IPS-NIHi11 (cell line): ENCODE data around the gene E2F7.

Experiments
- DNase-seq: peaks from one replicate; pipeline ENCODE4 v3.0.0; 2012; ENCODE audit warnings: mixed read lengths, low spot score

The E2F7 gene

GRCh38 chr12:77064896-77065360 lies 441 bp downstream of the E2F7 start:
- DNase-seq, result no peak

DNA sequence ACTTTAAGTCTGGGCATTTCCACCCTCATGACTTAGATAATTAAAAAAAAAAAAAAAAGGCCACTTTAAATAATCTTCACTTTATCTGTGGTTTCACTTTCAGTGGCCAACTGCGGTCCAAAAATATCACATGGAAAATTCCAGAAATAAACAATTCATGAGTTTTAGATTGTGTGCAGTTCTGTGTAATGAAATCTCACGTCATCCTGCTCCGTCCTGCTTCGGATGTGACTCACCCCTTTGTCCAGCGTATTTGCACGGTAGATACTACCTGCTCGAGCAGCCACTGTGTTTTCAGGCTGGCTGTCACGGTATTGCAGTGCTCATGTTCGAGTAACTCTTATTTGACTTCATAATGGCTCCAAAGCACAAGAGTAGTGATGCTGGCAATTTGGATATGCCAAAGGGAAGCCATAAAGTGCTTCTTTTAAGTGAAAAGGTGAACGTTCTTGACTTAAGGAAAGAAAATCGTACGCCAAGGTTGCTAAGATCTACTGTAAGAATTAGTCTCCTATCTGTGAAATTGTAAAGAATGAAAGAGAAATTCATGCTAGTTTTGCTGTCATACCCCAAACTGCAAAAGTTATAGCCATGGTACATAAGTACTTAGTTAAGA lies 2.4 kb downstream of the E2F7 start:
- DNase-seq, result no peak

DNA sequence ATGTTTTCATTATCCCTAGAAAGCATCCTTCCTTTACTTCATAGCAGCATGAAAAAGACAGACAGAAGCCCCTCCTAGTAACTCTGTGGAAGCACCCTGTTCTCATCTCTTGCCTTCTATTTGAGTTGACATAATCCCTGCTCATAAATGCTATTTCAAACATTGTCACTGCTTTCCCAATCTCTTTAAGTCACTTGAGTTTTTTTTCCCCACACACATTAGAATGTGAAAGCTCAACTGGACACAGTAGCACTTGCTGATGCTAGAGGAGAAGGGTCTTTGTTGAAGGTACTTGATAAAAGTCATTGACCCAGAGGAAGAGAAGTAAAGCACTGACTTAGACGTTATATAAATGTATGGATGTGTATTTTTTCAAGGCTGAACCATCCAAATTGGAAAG lies 3.0 kb downstream of the E2F7 start:
- no peak for DNase-seq

DNA sequence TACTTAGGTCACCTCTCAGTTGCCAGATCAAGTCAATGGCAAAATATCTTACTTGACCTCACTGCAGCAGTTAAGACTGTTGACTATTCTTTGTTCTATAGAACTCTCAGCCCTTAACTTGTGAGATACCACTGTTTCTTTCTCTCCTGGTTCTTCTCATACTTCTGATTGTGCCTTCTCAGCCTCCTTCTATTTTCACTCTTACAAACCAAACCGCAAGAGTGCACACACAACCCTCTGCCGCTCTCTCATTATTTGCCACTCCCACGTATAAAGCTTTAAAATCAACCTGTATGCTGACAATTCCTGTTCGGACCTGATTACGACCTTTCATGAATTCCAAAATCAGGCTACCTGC lies 4.5 kb downstream of the E2F7 start:
- DNase-seq, result no peak

- DNase-seq, result no peak
Observed at GRCh38 chr12:77060136-77060882, 5.1 kb downstream of the E2F7 start.

GRCh38 chr12:77058740-77059139 lies 6.6 kb downstream of the E2F7 start:
- no peak for DNase-seq

GRCh38 chr12:77054851-77055250 lies 10.5 kb downstream of the E2F7 start:
- DNase-seq, result no peak

DNA sequence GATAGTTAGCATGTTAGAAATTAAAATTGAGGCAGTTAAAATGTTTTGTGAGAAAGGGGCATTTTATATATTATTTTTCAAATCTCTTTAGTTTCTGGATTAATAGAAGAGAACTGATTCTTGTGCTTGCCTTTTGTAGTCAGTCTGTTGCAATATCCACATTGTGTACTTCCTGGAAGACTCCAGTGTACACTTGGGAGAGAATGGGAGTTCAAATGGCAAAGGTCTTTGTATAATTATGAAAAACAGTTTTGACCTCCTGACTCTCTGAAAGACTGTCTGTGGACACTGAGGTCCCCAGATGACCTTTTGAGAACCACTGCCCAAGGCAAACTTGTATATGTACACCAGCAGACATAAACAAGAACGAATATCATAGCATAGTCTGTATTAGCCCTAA lies 12.1 kb downstream of the E2F7 start:
- no peak for DNase-seq

- peak; percentile 69 for DNase-seq
Observed at GRCh38 chr12:77049767-77050353, 15.5 kb downstream of the E2F7 start.

- peak; percentile 20 for DNase-seq
Observed at GRCh38 chr12:77047341-77048109, 17.8 kb downstream of the E2F7 start.

- DNase-seq, result no peak
Observed at GRCh38 chr12:77046468-77046867, 18.9 kb downstream of the E2F7 start.

- no peak for DNase-seq
Observed at GRCh38 chr12:77045183-77045582, 20.2 kb downstream of the E2F7 start.

DNA sequence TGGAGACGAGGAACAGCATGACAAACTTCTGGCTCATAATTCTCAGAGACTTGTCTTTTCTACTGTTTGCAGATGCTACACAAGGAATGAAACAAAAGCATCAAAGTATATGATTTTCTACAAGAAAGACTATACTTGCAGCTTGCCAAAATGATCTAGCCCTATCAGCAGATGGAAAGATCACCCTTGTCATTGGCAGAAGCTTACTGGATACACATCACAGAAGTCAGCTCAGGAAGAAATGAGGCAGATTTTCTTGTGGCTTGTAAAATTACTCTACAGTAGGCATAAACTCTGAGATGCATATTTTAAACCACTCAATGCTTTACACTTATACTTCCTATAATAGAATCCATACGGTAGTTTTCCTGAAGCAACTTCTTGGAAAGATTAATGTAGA lies 20.6 kb downstream of the E2F7 start:
- no peak for DNase-seq

DNA sequence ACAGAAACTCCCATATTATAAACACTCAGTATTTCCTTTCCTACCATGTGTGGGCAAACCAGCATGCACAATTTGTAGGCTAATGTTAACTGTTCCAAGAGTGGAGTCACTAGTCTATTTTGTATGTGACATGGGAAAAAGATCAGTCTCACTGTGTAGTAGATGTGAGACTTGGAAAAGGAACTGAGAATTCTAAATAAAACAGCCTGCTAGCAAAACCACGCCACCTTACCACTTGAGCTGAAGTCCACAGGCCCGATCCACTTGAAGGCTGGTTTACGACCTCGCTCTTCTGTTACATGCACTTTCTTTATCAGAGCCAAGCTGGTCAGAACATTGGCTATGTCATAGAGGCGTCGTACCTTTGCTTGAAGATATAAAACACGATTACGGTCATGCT lies 22.5 kb downstream of the E2F7 start:
- DNase-seq, result no peak

DNA sequence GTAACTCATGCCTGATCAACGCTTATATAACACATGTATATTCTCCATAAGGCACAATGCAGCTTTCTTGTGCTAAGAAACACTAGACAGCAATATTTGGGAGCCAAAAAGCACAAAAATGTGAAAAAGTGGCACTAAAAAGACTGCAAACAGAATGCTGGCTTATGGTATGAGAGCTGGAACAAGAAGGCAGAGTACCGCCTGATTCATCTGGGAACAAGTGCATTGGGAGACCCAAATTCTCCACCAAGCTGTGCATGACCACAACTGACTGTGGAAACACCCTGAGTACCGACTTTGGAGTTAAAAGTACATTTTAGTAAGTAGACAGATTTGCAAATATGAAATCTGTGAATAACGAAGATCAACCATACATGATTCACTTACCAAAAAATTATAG lies 25.1 kb downstream of the E2F7 start:
- DNase-seq, result no peak

GRCh38 chr12:77035226-77035625 lies 30.1 kb downstream of the E2F7 start:
- no peak for DNase-seq

GRCh38 chr12:77033658-77034536 lies 31.5 kb downstream of the E2F7 start:
- DNase-seq, result no peak

DNA sequence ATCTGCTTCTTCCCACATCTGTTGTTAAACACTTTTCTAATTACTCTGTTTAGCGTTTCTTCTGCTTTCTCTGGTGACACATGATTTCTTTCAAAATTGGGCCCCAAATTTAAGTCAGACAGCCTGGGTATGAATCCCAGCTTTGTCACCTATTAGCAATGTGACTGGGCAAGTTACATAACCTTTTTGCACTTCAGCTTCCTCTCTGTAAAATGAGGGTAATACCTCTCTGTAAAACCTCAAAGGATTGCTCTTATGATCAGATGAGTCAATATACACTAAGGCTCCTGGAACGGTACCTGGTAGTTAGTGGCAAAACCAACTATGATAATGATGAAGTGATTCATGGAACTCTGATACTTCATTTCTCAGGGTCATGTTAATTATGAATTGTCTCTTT lies 33.0 kb downstream of the E2F7 start:
- no peak for DNase-seq

DNA sequence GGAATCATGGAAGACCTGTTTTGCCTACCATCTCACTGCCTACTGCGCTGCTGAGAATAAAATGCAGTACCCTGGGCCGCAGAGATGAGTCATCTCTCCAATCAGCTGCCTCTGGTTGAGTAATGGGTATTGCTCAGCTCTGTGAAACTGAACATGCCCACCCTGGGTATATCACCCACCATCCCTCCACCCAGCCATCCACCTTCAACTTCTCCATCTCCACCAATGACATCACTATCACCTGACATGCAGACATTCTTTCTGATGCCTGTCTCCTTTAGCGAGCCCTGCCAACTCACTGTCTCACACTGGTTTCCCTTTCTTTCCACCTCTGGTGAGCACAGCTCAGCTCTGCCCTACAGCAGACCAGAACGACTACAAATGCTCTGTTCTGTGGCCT lies 33.6 kb downstream of the E2F7 start:
- no peak for DNase-seq

DNA sequence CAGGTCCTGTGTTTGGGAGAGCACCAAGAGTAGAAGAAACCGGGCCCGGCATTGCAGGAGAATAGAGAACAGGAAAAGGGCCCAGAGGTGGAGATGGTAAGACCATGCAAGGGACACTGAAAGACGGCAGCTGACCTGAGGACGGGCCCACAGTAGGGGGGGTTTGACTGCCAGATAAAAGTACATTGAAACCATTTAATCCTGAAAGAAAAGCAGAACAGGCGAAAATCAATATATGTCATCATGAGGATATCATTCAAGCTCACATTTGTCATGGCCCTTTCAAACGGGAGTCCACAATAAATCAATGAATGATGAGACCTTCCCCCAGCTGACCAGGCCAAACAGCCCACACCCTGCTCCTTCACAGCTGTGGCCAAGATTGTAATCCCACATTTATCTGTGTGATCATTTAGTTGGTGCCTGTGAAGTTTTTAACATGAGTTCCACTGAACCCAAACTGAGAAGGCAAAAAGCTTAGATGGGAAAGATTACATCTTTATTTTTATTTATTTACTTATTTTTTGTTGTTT lies 39.5 kb downstream of the E2F7 start:
- DNase-seq, result no peak

DNA sequence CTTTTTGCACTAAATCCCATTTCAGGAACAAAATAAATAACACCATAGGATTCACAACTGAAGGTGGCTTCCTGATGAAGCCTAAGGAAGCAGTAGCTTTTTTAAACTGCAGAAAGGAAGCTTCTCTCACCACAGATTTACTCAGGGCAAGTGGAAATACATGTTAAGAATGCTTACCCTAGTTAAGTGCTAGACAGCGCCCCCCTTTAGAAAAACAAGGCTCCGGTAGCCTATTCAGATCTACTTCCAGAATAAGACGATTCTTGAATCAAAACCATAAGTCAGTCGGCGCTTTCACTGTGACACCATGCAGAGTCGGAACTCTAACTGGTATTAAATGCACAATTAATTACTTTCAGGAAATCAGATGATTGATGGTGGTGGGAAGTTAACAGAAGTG lies 41.9 kb downstream of the E2F7 start:
- DNase-seq, result no peak

DNA sequence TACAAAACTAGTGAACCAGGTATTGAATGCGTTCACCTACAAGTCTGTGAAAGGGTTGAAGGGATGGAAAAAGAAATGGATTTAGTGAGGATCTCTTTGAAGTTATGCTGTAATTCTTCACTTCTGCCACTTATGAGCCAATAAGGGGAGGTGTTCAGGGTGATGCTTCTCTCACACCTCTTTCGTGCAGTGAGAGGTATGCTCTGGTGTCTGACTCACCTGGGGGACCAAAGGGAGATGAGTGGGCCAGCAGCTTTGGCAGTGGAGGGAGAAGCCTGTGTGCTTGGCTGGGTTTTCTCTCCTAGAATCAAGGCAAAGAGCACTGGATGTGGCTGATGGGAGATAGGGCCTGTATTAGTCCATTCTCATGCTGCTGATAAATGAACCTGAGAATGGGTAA lies 45.4 kb downstream of the E2F7 start:
- DNase-seq, result no peak
